Stimulated activated CD8-positive, alpha-beta memory T cell treated with anti-CD3 and anti-CD28 coated beads, Interleukin-7, amount 100 ng/mL, for 48 hours (primary cell): Measurements from ENCODE around the gene CACNA1C.

Experiments used
- DNase-seq, 2 donors: peaks; one replicate each; pipeline ENCODE4 v3.0.0-alpha.2; 2020; ENCODE audit warnings: low read depth in 1 of 2; ENCODE audit errors: extremely low read depth in 1 of 2

The CACNA1C gene

GRCh38 chr12:2351161-2351560, 298.4 kb downstream of the CACNA1C start:
- no peak for DNase-seq

- no peak for DNase-seq
Observed at GRCh38 chr12:2352203-2352602, 299.4 kb downstream of the CACNA1C start.

- DNase-seq: no peak
Observed at GRCh38 chr12:2353281-2353680, 300.5 kb downstream of the CACNA1C start.

DNA sequence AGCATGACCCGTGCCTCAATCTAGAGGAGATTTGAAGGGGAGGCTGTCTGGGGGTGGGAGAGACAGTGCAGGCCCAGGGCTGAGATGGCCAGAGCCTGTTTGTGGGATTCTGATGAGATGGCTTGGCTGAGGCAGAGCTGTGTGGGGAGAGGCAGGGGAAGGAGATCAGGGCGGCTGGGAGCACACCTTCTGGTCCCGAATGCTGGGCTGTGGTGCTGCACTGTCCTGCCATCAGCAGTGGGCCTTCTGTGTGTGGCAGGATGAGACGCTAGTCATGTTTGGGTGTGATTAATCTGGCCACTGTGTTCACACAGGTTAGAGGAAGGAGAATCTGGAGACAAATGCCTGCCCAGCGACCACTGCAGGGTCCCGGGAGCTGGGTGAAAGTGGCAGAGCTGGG, 300.9 kb downstream of the CACNA1C start:
- DNase-seq: no peak

DNA sequence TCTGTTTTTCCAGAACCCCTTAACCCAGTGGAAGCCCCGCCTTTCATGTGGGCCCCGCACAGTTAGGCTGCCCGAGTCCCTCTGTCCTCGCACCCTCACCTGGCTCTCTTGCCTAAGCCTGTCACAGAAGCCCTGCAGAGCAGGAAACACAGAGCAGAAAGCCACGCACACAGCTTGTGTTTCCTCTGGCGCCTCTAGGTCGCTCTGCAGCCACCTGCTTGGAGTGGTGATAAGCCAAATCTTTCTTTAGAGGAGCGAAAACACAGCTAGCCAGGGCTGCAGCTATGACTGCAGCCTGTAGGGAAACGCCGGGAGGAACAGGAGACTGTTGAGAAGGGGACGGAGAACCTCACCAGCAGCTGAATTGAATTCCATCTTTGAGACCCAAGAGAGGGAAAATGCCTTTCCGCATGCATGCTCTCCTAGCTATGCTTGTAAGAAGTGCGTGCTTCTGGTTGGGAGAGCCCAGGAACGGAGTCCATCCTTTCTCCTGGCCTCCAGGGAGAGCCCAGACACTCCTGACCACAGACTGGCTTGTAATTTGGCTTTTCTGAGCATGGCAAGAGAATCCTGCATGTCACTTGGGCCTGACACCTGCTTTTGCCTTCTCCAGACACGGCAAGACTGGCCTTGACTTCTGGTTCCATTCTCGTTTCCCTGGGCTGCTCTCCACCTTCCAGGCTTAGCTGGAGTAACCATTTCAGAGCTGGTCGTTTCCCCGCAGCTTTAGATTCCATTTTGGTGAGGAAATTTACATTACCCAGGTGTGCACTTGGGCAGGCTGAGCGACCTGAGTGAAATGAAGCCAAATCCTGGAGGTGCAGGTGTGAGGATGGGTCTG, 301.6 kb downstream of the CACNA1C start:
- no peak for DNase-seq

GRCh38 chr12:2355198-2355597, 302.4 kb downstream of the CACNA1C start:
- DNase-seq: no peak

- DNase-seq: no peak
Observed at GRCh38 chr12:2355604-2356003, 302.8 kb downstream of the CACNA1C start.

- DNase-seq: no peak
Observed at GRCh38 chr12:2356601-2357125, 303.9 kb downstream of the CACNA1C start.

GRCh38 chr12:2358986-2359658, 306.3 kb downstream of the CACNA1C start:
- no peak for DNase-seq

DNA sequence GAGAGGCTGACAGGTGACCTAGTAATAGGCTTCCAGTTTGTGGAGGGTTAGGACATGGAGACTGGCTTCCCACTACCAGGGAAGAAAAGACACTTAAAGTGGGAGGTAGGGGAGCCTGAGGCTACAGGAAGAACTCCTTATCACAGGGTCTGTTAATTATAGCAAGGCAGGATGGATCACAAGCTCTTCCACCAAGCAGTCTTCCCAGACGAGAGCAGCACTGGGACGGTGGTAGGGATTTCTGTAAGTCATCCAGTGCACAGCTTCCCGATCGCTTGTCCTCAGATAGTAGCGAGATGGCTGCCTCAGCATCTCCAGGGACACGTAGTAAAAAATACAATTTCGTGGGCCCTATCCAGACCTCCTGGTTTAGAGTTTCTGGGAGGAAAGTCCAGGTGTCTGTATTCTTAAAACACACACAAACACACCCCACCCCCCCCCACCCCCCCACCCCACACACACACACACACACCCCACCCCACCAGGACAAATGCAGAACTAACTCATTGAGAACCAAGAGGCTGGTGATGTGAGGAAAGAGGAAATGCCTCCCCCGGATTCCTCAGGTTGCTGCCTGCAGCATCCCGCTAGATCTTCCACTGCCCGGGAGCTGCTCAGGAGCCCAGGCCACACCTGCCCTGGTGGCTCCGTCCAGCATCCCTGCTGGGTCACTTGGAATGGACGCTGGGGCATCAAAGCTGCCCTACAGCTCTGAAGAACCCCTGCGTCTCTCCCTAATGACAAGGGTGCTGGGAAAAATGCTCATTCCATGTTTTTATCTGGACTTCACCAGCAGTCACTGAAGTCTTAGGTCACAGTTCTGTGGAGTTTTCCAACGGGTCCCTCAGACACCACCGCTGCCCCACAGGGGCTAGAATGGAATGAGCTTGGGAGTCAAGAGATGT, 307.2 kb downstream of the CACNA1C start:
- DNase-seq: no peak

DNA sequence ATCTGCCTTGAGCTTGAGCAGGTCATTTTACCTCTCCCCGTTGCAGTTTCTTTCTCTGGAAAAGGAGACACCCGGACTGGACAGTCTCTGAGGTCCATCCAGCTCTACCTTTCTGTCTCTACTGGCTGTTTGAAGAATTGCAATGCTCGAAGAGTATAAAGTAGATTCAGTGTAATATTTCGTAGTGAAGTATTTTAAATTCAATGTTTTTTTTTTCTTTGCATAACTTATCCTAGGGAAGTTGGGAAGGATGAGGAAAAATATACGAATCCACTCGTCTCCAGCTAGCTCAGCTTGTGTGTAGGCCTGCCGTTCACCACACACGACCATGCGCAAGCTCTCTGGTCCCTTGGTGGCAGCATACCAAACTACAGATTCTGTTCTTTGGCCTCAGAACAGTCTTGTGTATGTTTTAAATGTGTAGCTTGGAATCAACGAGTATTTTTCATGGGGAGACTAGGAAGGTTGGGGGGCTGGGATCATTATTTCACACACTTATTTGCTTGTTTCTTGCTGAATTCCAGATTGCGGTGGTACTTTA, 307.9 kb downstream of the CACNA1C start:
- no peak for DNase-seq

DNA sequence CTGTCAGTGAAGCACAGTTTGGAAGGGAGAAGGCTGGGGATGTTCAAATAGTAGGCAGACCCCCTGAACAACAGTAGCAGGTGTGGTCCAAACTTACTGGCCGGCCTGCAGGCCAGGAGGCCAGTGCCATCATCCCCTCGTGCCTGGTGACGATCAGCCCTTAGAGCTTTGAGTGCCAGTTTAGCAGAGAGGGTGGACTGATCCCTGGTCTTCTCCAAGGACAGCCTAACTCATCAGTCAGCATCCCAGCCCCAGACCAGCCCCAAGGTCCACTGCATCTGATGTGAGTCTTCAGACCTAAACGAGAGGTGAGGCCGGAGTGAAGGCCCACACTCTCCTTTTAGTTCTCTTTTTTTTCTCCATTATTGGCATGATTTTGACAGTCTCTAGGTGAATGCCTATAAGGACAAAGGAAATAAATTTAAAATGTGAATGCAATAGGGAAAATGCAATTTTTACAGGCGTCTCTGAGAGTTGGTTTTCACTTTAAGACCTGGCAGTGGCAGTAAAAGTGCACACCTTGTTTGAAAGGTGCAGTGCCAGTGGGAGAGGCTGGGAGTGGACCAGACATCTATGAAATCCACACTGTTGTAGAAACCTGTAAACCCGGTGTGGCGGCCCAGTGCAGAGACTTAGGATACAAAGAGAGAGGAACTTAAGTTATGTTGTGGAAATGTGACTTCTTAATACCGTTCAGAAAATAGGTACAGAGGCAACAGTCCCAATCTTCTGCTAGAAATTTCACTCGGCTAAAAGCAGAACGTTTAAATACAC, 311.2 kb downstream of the CACNA1C start:
- DNase-seq: no peak

DNA sequence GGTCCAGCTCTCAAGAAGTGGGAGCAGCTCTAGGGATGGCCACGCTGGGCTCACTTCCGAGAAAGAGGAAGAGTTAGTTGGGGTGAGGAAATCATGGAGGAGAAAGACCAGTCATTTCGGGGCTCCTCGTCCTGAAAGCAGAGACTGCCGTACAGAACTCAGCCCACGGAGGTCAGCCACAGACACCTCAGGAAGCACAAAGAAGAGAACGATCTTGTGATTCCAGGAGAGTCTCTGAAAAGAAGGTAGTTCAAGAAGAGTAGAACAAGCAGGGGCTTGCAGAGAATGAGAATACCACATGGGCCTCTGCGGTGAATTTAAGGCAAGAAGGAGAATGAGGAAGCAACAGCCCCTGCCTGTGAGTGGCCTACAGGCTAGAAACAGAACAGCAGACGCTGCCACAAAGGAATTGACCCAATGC, 311.9 kb downstream of the CACNA1C start:
- no peak for DNase-seq

DNA sequence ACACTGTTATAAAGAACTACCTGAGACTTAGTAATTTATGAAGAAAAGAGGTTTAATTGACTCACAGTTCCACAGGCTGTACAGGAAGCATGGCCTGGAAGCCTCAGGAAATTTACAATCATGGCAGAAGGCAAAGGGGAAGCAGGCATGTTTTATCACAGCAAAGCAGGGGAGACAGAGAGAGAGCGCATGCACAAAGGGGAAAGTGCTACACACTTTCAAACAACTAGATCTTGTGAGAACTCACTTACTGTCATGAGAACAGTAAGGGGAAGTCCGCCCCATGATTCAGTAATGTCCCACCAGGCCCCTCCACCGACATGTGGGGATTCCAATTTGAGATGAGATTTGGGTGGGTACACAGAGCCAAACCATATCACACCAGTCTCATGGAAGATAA, 313.9 kb downstream of the CACNA1C start:
- DNase-seq: no peak

DNA sequence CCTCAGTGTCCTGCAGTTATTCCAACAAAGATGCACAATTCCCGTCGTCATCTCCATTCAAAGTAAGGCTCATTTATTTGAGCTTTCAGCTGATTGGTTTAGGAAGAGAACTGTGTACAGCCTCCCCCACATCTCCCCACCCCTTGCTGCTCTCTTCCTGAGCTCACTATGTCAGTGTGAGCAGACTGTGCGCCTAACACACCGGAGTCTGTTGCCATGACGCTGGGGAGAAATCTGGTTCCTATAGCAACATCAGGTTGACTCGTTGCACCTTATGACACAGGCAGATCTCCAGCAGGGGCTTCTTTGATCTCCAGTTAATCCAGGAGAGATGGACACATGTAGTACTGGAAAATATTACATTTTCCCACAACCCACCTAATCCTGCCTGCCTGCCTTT, 319.4 kb downstream of the CACNA1C start:
- no peak for DNase-seq

DNA sequence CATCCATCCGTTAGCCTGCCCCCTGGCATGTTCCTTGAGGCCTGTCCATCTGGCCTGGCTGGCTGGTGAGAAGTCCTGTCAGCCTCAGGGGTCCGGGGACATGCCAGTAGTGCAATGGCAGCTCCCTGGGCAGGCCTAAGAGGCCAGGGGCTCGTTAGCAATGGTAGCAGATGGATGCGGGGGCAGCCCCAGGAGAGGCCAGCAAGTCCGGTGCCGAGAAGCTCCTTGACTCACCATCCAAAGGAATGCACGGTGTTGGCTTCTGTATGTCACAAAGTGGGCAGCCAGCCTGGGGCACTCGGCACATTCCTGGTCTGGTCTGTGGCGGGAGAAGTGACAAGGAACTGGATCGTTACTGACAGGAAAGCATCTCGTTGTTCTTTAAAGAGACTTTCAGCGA, 319.9 kb downstream of the CACNA1C start:
- no peak for DNase-seq

GRCh38 chr12:2373307-2373706, 320.5 kb downstream of the CACNA1C start:
- DNase-seq: no peak

- no peak for DNase-seq
Observed at GRCh38 chr12:2374092-2374906, 321.5 kb downstream of the CACNA1C start.

DNA sequence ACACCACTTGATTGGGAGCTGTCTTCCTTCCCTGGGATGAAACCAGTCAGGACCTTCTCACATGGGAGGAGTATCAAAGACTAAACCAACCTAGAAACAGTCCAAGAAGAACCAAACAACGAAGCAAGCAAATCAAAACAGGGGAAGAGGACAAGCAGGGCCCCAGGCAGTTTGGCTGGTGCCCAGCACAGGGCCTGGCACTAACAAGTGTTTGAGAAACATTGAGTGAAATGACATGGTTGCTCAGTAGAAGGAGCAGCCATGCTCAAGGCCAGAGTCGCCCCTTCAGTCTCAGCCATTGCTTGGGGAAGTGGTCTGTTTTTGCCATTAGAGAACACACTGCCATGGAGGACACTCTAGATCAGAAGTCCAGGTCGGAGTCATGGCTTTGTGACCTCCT, 323.1 kb downstream of the CACNA1C start:
- DNase-seq: no peak
